GM18907 (cell line): ENCODE data around the gene ACTN4.

Experiments used
- ATAC-seq: cut with Tn5 transposase; IDR thresholded peaks from one replicate; pipeline ENCODE4 v1.9.1; 2021; ENCODE audit warnings: mild to moderate bottlenecking, moderate library complexity; ENCODE audit not compliant: unreplicated experiment

The ACTN4 gene

GRCh38 chr19:38722947-38723605 is 75.6 kb downstream of the ACTN4 start:
- ATAC-seq: no peak

DNA sequence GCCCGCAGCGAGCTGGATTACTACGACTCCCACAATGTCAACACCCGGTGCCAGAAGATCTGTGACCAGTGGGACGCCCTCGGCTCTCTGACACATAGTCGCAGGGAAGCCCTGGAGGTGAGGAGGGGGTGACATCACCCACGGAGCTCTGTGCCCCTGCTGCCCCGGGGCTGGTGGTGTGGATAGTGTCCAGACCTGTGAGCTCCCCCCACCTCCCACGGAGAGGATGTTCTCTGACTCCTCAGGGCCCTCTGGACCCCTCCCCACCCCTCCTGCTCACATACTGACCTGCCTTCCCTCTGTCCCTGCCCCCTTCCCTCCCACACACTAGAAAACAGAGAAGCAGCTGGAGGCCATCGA is 76.1 kb downstream of the ACTN4 start:
- no peak for ATAC-seq

GRCh38 chr19:38723990-38724854 is 76.8 kb downstream of the ACTN4 start:
- no peak for ATAC-seq

DNA sequence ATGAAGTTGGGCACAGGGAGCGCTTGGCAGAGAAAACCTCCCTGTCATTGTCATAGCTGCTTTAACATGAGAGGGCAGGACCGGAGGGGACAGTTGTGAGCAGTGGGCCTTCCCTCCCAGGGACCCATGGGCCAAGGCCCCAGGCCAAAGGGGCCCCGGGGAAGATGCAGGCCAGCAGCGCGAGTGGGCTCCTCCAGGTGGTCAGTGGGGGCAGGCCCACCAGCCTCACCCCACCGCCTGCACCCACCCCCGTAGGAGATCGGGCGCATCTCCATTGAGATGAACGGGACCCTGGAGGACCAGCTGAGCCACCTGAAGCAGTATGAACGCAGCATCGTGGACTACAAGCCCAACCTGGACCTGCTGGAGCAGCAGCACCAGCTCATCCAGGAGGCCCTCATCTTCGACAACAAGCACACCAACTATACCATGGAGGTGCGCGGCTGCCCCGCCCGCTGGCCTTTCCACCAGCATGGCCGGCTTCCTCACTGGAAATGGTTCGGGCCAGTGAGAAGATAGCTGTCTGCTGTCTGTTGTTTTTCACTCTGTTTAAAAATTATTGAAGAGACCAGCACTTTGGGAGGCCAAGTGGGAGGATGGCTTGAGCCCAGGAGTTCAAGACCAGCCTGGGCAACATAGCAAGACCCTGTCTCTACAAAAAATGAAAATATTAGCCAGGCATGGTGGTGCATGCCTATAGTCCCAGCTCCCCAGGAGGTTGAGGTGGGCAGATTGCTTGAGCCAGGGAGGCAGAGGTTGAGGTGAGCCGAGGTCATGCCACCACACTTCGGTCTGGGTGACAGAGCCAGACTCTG is 78.2 kb downstream of the ACTN4 start:
- no peak for ATAC-seq

DNA sequence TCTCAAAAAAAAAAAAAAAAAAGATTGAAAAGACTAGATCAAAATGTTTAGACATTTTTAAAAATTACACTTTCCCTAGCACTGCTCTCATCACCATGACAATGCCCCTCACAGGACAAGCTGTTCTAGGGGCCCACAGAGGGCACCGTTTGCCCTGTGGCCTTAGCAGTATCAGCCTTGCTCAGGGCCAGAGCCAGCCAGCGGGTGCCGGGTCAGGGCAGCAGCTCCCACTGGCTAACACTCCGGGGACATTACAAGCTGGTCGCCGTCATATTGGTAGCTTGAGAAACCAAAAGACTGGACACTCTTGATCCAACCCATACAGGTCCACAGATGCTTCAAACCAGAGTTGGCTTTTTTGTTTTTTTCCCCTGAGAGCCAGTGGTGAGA is 78.8 kb downstream of the ACTN4 start:
- no peak for ATAC-seq

- ATAC-seq: no peak
These were observed 79.4 kb downstream of the ACTN4 start for GRCh38 chr19:38726761-38727301.

DNA sequence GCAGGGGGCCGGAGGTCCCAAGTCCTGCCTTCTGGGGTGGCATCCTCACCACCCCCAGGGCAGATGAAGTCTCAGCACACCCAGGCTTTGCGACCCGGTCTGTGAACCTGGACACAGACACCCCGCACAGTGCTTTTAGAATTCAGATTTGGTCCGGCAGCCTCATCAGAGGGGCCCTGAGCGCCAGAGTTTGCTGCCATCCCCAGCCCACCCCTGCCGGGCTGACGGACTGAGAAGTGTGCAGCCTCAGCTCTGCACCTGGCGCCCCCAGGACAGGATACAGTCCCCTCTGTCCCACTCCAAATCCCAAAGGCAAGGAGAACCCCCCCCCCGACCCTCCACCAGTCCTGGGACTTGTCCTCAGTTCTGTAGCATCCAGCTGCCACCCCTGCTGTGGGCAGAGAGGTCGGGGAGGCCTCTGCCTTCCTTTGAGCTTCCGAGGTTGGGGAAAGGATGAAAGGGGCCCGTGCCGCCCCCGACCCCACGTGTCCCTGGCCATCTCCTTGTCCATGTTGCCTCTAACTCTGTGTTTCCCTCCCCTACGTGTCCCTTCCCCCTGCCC is 79.9 kb downstream of the ACTN4 start:
- ATAC-seq: no peak

GRCh38 chr19:38727868-38728660 is 80.6 kb downstream of the ACTN4 start:
- no peak for ATAC-seq

DNA sequence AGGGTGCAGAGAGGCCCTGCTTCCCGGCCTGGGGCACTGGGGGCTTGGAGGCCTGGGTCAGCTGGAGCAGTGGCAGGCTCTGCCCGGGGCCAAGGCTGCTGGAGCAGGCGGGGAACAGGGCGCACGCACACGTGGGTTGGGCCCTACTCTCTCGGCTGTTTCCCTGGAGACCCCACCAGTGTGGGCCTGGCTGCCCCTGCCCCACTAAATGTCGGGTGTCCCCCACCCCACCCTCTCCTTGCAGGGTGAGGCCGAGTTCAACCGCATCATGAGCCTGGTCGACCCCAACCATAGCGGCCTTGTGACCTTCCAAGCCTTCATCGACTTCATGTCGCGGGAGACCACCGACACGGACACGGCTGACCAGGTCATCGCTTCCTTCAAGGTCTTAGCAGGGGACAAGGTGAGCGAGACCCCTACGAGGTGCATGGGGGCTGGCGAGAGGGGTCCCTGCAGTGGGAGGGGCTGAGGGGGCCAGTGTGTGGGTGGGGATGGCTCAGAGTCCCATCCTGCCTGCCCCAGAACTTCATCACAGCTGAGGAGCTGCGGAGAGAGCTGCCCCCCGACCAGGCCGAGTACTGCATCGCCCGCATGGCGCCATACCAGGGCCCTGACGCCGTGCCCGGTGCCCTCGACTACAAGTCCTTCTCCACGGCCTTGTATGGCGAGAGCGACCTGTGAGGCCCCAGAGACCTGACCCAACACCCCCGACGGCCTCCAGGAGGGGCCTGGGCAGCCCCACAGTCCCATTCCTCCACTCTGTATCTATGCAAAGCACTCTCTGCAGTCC is 81.5 kb downstream of the ACTN4 start:
- no peak for ATAC-seq

DNA sequence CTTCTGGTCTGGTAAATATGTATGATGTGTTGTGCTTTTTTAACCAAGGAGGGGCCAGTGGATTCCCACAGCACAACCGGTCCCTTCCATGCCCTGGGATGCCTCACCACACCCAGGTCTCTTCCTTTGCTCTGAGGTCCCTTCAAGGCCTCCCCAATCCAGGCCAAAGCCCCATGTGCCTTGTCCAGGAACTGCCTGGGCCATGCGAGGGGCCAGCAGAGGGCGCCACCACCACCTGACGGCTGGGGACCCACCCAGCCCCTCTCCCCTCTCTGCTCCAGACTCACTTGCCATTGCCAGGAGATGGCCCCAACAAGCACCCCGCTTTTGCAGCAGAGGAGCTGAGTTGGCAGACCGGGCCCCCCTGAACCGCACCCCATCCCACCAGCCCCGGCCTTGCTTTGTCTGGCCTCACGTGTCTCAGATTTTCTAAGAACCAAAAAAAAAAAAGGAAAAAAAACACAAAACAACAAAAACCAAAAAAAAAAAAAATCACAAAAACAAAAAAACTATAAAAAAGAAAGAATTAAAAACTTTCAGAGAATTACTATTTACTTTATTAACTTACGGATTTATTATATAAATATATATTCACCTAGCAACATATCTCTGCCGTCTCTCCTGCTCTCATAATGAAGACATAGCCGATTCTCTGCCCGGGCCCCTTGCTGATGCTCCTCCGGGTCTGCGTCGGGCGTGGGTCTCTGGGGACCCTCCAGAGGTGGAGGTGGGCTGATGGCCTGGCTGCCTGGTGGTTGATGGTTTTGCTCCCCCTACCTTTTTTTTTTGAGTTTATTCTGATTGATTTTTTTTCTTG is 82.4 kb downstream of the ACTN4 start:
- no peak for ATAC-seq

GRCh38 chr19:38730470-38730730 is 83.0 kb downstream of the ACTN4 start:
- no peak for ATAC-seq

- no peak for ATAC-seq
These were observed 83.5 kb downstream of the ACTN4 start for GRCh38 chr19:38730731-38731589.

- no peak for ATAC-seq
These were observed 84.3 kb downstream of the ACTN4 start for GRCh38 chr19:38731654-38732301.

DNA sequence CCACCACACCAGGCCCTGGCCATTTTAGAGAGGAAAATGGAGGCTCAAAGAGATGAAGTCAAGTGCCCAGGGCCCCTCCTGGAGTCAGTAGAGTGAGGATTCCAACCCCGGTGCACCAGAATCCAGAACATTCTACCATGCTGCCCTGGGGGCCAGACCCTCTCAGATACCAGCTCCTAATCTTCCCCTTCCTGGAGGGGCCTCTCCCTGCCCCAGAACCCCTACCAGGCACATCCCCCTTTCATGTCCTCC is 85.7 kb downstream of the ACTN4 start:
- no peak for ATAC-seq

DNA sequence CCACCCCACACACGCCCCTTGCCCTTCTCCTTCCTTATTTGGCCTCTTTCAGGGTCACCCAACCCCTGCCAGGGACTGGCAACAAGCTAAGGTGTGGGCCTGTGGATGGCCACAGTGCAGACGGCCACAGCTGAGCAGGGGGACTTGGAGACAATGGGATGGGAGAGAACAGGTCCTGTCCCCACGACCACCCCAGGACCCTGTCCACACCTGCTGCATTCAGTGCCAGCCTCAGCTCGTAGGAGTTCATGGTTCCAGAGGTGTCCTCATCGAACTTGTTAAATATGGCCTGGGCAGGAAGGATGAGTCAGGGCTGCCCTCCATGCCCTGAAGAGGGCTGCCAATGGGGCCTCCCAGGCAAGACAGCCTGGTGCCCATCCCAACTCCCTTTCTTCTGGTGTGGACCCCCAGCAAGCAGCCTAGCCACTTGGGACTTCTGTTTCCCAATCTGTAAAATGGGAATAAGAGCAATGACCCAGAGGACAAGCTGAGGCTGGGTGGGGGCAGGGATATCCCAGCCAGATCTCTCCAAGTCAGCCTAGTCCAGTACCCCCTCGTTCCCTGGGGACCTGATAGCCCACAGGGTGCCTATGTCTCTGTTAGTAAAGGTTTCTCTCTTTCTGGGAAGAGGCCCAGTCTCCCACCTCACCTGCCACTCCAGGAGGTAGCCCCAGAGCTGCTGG is 86.2 kb downstream of the ACTN4 start:
- ATAC-seq: no peak

GRCh38 chr19:38734176-38734425 is 86.7 kb downstream of the ACTN4 start:
- peak; percentile 35 for ATAC-seq

DNA sequence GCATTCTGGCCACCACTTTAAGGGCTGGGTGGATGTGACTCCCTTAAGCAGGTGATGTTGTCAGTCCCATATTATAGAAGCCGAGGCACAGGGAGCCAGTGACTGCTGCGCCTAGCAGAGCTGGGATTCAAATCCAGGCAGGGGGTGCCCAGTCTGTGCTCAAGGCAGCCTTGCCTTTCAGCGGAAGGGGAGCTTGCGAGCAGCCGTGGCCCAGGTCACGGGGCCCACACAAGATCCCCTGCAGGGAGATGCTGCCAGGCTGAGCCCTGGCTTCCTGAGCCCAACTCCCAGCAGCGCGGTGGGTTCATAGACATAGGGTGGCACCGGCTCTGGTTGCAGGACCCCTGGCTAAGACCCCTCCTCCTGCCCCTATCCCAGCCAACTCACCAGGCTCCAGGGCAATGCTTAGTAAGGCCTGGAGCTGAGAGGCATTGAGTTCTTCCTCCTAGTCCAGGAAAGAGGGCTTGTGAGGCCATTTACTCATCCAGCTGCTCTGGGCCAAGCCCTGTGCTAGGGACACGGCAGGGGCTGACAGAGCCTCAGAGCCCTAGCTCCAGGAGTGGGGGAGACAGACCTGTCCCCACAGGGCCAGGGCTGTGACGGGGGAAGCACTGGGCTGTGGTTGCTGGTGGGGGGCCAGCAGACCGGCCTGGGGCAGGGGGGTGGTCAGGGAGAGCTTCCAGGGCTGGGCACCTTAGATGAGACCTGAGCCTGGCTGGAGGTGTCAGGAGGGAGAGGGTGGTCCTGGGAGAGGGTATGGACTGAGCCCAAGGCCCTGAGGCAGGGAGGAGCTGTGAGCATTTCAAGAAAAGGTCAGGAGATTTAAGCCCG is 87.2 kb downstream of the ACTN4 start:
- peak; percentile 25 for ATAC-seq
